ENCODE data around the gene C5orf15. TPM values are rescaled to one million over a fixed set of nuclear protein-coding genes. Genes with fewer than 3 reads are reported as not detected.
A peak's percentile ranks its signal among the peaks of the same experiment; 100 is the strongest.

Gene C5orf15
- polyA plus RNA-seq, 1 of the 3 experiments (the other 2 are of a cell fraction) = 81.0 TPM

DNA sequence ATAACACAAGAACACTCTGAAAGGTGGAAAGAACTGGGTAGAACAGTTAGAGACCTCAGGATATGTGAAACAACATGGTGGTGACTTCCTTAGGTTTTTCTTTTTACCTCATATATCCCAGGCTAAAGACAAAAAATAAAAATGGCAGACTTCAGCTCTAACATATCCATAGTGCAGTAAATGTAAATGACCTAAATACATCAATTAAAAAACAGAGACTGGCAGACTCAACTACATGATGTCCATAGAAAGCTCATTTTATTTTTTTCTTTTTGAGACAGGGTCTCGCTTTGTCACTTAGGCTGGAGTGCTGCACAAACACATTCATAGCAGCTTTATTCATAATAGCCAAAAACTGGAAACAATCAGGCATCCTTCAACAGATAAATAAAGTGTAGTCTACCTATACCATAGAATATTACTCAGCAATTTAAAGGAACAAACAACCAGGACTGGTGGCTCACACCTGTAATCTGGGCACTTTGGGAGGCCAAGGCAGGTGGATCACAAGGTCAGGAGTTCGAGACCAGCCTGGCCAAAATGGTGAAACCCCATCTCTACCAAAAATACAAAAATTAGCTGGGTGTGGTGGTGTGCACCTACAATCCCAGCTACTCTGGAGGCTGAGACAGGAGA lies 4.8 kb downstream of the C5orf15 start (continued):
- no peak for TF ChIP-seq NRF1 (IDR thresholded peaks at IDR 0.05; ENCODE audit: low read depth, low read length)
- no peak for TF ChIP-seq MXI1 (IDR thresholded peaks at IDR 0.05; ENCODE audit: low read depth, low read length)
- TF ChIP-seq NFIC (IDR thresholded peaks at IDR 0.05; ENCODE audit: borderline replicate concordance) = no peak
- no peak for TF ChIP-seq FOSL2 (IDR thresholded peaks at IDR 0.05; ENCODE audit: borderline replicate concordance, low read depth)
- TF ChIP-seq MEF2A (IDR thresholded peaks at IDR 0.05; ENCODE audit: borderline replicate concordance, low read depth) = no peak
- TF ChIP-seq YY1 (IDR thresholded peaks at IDR 0.05; ENCODE audit: low read depth) = no peak

DNA sequence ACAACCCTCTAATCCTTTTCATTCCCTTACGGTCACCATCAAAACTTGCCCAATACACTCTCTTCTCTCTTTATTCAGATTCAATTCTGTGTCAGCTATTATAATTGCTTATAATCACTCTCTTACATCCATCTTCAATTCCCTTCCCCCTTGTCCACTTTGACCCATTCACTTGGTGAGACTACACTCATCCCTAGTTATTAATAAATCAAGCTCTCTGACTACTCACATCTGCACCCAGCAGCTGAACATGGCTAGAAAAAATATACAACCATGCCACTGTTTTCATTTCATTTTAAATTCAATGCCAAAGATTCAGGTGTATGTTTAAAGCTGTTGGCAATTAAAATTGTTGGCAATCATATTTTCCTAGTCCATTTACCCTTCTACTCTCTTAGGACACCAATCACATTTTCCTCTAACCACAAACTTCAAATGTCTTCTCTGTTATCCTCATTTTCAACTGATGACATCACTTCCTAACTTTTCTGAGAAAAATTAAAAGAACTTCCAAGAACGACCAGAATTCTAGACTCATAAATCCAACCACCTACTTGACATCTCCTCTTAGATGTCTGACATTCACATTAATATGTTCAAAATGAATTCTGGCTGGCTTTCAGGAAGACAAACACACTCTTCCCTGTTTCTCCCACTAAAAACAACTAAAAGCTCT lies 5.5 kb downstream of the C5orf15 start:
- peak; percentile 30 for TF ChIP-seq TCF12 (IDR thresholded peaks at IDR 0.05)
- no peak for TF ChIP-seq CHD2 (IDR thresholded peaks at IDR 0.05; ENCODE audit: low read length, partially characterized antibody)
- TF ChIP-seq, protein P1, sequence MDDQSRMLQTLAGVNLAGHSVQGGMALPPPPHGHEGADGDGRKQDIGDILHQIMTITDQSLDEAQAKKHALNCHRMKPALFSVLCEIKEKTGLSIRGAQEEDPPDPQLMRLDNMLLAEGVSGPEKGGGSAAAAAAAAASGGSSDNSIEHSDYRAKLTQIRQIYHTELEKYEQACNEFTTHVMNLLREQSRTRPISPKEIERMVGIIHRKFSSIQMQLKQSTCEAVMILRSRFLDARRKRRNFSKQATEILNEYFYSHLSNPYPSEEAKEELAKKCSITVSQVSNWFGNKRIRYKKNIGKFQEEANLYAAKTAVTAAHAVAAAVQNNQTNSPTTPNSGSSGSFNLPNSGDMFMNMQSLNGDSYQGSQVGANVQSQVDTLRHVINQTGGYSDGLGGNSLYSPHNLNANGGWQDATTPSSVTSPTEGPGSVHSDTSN (IDR thresholded peaks at IDR 0.05) = peak; percentile 70
- TF ChIP-seq FOXJ3 (CRISPR knock-in tag; IDR thresholded peaks at IDR 0.05) = no peak
- TF ChIP-seq, protein P2, sequence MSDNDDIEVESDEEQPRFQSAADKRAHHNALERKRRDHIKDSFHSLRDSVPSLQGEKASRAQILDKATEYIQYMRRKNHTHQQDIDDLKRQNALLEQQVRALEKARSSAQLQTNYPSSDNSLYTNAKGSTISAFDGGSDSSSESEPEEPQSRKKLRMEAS (IDR thresholded peaks at IDR 0.05; ENCODE audit: low read depth) = no peak; the same call in 1 of the 2 replicates
- no peak for TF ChIP-seq EZH2phosphoT487 (IDR thresholded peaks at IDR 0.05; ENCODE audit: borderline replicate concordance, low read depth)
- no peak for TF ChIP-seq ELF1 (IDR thresholded peaks at IDR 0.05)
- TF ChIP-seq JUND (IDR thresholded peaks at IDR 0.05) = peak; percentile 17; the same call in 1 of the 2 replicates
- CTCF ChIA-PET = interaction anchor here (1.0 to 1.9 kb wide), 3 partner anchors 16 to 80 kb away, joined by 3 to 11 read pairs (median 6); no protein-coding TSS in a partner anchor
- Histone ChIP-seq H3K9me3 (peaks cover 3% of the 10 kb centered on the region; the same call in 1 of the 2 replicates), H3K4me2 (peak overlapping the region; percentile 27; the same call in 1 of the 2 replicates), H3F3A (replicated peaks; ENCODE audit: insufficient read depth) (peaks cover 26% of the 10 kb centered on the region), H3K4me3 (ENCODE audit: low read depth in 2 of 2, low read length in 1 of 2) (no peak overlapping the region), H4K20me1 (ENCODE audit: insufficient read depth) (peaks cover 11% of the 10 kb centered on the region), H3K27me3 (ENCODE audit: insufficient read depth) (no peaks in the 10 kb centered on the region), H3K27ac (ENCODE audit: low read depth in 2 of 2, low read length in 1 of 2) (peak overlapping the region in 1 of 2 experiments; percentile 66; a peak in 2 of 4 replicates), H2AFZ (ENCODE audit: low read depth) (no peak overlapping the region), H3K4me1 (ENCODE audit: control insufficient read depth in 1 of 2, insufficient read depth in 2 of 2, low read depth in 1 of 2, low read length in 1 of 2) (peaks cover 8 to 27% of the 10 kb centered on the region in 2 experiments; a peak in 3 of 4 replicates), H3K9ac (no peak overlapping the region), H3K79me2 (ENCODE audit: insufficient read depth) (peaks cover 90% of the 10 kb centered on the region), H3K36me3 (replicated peaks in 1 of 2; ENCODE audit: control insufficient read depth in 1 of 2, insufficient read depth in 2 of 2, low read length in 1 of 2) (peaks cover 15 to 30% of the 10 kb centered on the region in 2 experiments), H3K9me2 (no peaks in the 10 kb centered on the region)
- POLR2A ChIA-PET = no interaction called here
- 52% methylated on average over 2 of the region's 2 CpGs for WGBS (ENCODE audit: low lambda C conversion rate)
- no peak for DNase-seq

Measured in SK-N-SH (cell line).